HL-60/S4 (cell line): ENCODE results near the gene HSD3B2.

Experiments
- in situ Hi-C: fragments of 300-500 bp; cut with MboI; formaldehyde crosslinking; loops from 2 replicates; pipeline ENCODE4 v1.14.3; 2022; ENCODE audit warnings: low sequenced_read_pairs

HSD3B2 gene

DNA sequence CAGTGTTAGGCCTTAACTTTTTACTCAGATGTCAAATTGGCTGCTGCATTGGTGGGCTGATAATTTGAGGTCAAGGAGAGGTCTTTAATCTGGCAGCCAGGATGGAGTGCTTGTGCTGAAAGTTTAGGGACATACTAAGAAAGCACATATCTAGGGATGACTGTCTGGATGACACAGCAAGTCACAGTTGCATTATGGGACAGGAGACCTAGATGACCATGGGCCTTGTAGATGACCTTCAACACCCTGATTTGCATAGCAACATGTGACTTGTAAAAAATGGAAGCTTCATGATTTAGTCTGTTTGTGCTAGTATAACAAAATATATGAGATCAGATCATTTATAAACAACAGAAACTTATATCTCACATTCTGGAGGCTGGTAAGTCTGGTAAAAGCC, 18.0 kb upstream of the HSD3B2 start:
- in situ Hi-C loops, result no loop called here

DNA sequence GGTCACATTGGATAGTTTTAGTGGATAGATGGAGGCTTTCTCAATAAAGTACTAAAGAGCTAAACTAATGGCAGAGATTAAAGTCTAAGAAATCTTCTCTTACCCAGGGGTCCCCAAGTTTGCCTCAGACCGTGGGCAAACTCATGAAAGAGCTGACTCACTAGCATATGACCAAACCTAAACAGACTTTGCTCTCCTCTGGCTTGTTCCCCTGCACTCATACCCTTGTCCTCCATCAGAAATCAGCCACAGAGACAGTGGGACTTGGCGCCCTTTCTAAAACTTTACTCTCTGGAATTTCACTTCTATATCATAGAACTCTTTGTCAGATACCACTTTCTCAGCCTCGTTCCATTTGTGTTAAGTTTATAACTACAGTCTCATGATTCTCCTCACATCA, 17.0 kb upstream of the HSD3B2 start:
- in situ Hi-C loops, result no loop called here

DNA sequence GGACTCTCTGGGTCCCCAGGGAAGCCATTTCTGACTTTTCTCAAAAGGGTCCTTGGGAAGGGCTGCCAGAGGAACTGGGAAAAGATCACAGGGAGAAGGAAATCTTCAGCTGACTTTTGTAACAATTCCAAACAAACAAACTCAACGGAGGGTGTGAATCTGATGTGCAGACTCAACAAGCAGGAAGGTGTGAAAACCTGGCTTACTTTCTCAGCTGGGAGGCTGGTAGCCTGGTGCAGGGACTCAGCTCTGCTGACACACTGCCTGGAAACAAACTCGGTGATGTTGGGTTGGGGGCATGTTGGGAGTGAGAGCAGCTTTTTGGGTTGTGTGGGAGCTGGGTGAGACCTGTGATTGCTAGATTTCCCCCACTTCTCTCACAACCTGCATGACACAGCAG, 10.2 kb upstream of the HSD3B2 start:
- in situ Hi-C loops, result no loop called here

DNA sequence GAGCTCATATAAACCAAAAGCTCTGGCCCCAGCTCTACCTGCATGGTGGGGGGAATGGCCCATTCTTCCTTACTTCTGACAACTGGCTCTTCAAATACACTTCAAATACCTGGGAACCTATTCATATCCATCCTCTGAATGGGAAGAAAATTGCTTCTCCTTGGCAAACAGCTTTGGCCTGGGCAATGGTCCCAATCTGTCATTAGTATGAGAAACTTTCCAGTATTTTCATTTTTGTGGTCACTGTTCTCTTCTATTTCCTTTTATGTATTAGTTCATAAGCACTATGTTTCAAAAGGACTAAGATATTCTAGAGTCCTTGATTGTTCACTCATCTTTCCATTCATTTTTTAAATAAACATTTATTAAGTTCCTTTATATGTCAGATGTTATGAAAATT, 5.2 kb upstream of the HSD3B2 start:
- in situ Hi-C loops, result no loop called here

DNA sequence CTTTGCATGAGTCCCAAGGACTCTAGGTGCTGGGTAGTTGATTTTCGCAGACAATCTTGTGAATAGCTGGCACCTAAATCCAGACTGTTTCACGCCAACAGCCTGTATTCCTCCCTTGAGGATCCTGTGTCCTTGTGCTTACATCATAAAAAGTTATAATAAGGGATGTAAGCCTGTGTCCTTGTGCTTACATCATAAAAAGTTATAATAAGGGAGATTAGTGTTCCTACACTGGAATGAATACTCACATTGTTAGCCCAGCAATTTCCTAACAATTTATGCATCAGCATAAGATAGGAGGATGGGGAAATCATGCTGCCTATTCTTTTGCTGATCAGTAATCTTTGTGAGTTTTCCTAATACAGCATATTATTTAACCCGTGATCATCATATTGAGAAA, 4.0 kb upstream of the HSD3B2 start:
- in situ Hi-C loops, result no loop called here

DNA sequence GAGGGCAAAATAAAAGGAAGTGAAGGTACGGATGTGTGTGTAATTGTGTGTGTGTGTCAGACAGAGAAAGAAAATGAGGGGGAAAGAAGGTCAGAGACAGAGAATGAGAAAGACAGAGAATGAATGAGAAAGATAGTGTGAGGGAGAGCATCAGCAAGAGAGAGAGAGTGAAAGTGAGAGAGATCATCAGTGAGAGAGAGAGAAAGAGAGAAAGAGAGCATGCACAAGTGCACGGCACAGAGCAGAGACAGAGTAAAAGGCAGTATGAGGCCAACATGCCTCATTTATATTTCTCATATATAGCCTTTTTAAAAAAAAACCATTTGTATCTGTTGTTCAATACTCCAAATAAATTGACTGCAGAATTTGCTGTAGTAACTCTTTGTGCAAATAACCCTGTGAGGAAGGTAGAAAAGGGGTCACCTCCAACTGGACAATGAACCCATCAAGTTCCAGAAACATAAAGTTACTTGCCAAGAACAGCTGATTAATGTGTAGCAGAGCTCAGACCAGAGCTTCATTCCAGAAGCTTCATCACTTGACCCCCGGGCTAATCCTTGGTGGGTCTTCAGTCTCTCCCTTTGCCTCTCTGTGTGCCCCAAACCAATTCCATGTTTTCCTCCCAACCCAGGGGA, 1.2 kb downstream of the HSD3B2 start:
- in situ Hi-C loops, result no loop called here

DNA sequence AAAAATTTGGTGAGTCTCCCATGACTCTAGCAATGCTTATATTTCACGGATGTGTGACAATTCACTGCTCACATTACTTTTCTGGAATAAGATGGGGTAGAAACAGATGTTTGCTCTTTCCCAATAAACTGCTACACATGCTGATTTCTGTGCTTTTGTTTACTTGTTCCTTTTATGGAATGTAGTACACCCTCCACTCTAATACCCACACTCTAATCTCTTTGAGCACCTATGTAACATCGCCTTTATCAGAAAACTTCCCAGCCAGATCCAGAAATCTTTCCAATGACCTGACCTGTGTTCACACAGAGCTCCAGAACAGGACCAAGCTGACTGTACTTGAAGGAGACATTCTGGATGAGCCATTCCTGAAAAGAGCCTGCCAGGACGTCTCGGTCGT, 4.2 kb downstream of the HSD3B2 start:
- in situ Hi-C loops, result no loop called here

DNA sequence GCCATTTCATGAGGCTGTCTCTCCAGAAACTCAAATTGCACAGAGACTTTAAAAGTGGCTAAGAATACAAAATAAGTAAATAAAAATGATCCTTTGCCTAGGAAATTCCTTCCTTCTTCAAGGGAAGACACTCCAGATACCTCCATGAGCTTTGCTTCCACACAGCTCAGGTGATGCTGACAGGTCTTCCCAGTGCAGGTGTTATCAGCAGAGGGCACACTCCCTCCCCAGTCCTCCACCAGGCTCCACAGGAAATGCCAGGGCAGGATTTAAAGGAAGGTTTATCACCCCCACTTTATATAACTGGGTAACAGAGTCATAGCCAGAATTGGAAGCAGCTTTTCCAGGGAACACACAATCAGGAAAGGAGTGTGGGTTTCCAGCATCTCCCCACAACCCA, 5.7 kb downstream of the HSD3B2 start:
- in situ Hi-C loops, result no loop called here

DNA sequence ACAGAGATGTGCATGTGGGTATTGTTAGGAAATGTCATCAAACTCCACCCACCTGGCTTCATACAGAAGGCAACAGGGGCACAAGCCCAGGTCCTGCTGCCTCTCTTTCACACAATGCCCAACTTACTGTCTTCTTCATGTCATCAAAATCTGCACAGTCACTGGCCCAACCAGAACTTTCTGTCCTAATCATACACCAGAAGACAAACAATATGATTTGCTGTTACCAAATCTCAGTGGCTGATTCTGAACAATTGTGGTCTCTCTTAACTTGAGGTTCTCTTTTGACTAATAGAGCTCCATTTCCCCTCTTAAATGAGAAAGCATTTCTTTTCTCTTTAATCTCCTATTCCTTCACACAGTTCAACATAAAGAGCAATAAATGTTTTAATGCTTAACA, 7.7 kb downstream of the HSD3B2 start:
- in situ Hi-C loops, result no loop called here

DNA sequence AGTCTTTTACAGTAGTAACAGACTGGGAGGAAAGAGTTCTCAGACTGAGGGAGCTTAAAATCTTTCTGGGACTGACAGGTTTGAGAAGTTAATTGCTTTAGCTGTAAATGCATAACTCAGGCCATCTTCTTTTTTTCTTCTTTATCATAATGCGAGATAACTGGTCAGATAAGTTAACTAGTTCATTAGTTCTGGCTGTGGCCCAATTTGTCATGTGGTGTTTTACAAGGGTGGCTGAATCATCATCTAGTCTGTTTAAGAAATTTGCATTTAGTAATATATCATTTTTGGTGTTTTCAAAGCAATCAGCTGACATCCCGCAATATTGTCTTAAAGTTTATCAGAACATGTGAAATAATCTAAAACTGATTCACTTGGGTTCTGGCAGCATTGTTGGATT, 14.0 kb downstream of the HSD3B2 start:
- in situ Hi-C loops, result no loop called here

DNA sequence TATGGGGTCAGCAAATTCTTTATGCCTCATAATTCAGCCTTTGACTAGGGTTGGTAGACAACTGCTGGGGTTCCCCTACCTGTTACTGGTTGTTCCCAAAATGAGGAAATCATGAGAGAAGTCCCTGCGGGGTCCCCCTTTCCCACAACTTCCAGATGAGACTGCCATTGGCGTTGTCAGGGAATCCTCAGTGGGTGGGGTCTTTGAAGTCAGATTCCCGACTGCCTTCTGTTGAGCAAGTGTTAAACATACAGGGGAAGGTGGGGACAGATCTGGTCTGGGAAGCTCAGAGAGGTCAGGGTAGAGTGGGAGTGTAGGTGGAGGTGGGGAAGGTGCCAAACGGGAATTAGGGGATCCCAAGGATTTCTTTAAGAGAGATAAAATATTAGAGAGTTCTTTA, 14.7 kb downstream of the HSD3B2 start:
- in situ Hi-C loops, result no loop called here

DNA sequence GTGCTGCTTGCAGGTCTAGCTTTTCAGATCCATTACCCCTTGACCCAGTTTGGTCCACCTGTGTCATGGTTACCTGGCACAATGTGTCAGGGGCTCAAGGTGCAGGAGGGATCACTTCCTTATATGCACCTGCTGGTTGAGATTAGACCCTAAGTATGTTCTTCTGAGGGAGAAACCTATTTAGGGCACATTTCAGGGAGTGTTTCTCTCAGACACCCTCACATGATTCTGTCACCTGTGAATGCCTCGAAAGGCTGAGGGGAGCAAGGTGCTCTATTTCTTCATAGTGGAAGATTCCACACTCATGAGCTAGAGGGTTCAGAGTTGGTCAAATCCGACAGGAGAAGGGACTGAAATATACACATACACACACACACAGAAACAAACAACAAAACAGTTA, 15.5 kb downstream of the HSD3B2 start:
- in situ Hi-C loops, result no loop called here

DNA sequence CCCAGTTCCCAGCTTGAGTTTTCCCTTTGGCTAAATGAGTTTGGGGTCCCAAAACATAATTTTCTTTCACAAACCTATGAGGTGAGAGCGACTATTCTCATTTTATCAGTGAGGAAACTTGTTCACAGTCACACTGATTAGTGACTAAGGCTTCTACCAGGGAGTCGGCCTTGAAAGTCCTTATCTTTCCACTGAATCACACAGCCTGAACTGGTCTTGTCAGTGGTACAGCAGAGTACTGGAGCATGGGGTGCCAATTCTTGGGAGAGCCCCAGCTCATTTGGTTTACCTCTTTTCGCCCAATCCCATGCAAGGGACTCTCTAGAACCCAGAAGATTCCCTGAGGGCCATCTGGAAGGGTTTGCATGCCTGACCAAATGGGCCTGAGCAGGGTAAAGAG, 16.9 kb downstream of the HSD3B2 start:
- in situ Hi-C loops, result no loop called here

DNA sequence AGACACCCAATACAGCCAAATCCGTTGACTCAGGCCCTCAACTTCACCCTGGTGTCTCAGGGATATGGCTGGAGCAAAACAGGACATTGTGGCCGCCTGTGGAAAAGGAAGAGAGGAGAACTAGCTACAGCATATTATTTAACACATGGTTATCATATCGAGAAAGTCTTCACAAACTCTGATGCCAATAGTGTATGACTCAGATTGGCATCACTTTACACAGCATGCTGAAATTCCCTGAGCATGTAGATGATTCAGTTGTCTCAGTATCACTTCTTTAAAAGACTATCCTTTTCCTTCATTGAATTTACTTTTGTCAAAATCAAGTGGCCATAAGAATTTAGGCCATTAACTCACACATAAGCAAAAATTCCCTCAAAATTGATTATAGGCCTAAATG, 20.1 kb downstream of the HSD3B2 start:
- in situ Hi-C loops, result no loop called here

DNA sequence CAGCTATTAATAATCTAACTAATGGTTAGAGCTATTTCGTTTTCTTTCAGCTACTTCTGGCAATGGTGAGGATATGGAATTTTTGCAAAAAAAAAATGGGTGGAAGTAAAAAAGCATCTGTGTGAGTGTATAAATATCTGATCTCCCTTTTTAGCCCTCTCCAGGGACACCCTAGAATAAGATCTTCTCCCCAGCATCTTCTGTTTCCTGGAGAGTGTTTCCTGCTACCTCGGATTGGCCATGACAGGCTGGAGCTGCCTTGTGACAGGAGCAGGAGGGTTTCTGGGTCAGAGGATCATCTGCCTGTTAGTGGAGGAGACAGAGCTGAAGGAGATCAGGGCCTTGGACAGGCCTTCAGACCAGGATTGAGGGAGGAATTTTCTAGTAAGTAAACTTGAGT, 23.8 kb downstream of the HSD3B2 start:
- in situ Hi-C loops, result no loop called here

DNA sequence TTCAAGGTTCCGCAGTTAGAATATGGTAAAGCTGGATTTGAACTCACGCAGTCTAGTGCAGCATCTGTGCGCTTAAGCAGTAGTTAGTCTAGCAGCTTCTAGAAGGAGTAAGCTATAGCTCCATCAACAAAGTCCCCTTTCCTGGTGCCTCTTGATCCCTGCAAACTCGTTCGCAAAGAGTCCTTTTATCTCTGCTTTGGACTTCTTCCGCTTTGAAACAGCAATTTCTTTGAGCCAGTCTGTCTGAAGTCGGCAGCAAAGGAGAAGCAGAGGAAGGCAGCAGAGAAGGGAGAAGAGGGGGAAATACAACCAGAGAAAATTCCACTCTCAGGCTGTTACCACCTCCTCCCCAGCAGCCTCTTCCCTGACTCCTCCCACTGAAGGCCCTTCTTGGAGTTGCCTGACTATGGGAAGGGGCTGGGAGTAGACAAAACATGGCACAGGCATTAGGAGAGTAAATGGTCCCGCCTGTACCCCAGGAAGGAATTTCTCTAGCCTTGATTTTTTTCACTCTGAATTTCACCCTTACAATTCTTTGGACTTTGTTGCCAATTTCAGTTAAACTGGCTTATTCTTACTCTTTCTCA, 25.9 kb downstream of the HSD3B2 start:
- in situ Hi-C loops, result no loop called here

DNA sequence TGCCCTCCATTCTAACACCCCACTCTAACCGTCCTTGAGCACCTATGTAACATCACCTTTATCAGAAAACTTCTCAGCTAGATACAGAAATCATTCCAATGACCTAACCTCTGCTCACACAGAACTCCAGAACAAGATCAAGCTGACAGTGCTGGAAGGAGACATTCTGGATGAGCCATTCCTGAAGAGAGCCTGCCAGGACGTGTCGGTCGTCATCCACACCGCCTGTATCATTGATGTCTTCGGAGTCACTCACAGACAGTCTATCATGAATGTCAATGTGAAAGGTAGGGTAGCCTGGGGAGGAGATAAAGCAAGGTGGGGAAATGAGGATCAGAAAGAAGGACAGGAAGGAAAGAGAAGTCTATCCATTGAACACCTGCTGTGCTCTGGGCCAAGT, 27.8 kb downstream of the HSD3B2 start:
- in situ Hi-C loops, result no loop called here

DNA sequence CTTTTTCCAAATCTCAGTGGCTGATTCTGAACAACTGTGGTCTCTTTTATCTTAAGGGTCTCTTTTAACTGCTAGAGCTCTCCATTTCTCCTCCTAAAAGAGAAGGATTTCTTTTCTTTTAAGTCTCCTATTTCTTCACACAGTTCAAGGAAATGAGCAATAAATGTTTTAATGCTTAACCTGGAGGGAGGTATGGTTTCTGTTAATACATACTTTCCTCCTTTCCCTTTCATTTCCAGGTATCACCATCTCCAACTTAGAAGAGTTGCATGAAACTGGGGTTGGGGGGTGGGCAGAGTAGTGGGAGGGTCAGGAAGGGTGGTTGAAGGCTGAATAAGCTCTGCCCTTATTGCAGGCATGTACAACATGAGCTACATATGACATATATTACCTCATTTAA, 31.4 kb downstream of the HSD3B2 start:
- in situ Hi-C loops, result no loop called here

DNA sequence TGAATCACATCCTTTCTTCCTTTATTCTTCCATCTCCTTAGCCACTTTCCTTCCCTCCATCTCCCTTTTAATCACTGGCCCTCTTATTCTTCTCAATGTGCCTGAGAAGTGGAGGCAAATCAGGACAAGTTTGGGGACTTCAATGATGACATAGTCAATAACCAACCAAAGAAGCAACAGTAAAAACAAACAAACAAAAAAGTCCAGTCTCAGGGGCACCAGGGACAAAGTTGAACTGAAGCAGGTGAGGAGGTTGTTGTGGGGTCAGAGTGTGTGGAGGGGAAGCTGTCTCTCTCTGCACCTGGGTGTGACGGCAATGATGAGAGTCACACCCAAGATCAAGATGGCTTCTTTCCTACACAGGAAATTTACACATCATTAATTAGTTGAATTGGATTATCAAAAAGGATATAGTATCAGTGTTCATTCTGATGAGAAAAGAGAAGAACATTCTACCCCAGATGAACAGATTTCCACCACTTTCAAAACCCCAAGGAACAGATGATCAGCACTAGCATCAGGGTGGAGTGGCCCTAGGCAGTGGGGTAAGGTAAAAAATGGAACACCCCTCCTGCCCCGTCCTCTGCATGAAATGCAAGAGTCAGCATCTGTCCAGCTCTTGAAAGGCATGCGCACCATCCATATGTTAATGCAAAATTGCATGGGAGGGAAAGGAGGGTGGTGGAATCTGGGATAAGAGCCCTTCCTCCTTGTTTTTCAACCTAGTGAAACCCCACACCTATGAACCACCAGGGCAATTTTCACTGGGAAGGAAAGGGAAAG, 32.6 kb downstream of the HSD3B2 start:
- in situ Hi-C loops, result no loop called here

DNA sequence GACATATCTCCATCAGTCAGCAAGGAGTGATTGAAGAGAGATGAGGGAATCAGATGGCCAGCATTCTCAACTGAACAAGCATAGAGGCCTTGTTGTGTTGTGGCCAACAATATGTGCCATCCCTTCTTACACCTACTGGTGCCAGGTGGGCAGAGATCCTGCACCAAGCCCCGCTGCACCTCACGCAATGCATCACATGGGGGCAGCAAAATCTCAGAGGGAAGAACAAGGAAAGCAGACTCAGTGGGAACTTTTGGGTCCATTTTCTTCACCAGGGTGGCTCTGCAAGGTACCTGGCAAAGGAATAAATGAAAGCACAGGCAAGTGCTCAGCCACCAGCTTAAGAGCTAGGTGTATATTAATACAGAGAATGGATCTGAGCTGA, 33.2 kb downstream of the HSD3B2 start:
- in situ Hi-C loops, result no loop called here

DNA sequence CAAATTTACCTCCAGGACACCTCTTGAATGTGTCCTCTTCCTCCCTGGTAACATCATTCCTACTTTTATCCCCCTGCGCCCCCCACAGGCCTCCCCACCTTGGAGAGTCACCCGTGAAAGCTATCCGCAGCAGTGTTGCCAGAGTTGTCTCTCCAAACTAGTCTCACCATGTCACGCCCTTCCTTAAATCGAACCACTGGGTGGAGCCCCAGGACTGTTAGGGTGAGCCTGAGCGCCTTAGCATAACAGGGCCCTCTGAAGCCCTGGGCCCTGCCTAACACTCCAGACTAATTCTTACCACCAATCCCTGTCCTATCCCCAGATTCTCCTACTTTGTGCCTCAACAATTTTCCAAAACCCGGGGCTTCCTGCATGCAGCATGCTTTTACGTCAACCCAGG, 35.0 kb downstream of the HSD3B2 start:
- in situ Hi-C loops, result no loop called here

DNA sequence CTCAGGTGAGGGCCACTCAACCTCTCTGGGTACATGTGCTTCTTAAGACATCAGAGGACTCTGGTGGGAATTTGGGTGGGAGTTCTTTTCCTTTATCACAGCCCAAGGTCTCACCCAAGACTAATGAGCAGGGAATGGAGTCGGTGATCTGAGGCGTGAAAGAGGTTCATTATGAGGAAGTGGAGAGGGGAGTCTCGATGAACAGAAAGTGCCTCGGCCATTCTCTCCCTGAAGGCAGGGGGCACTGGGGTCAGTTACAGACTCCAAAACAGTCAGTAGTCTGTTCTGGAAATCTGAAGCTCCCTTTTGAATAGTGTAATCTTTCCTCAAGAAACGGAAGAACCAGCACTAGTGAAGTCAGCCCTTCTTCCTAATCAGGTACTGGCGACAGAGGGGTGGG, 36.2 kb downstream of the HSD3B2 start:
- in situ Hi-C loops, result no loop called here

DNA sequence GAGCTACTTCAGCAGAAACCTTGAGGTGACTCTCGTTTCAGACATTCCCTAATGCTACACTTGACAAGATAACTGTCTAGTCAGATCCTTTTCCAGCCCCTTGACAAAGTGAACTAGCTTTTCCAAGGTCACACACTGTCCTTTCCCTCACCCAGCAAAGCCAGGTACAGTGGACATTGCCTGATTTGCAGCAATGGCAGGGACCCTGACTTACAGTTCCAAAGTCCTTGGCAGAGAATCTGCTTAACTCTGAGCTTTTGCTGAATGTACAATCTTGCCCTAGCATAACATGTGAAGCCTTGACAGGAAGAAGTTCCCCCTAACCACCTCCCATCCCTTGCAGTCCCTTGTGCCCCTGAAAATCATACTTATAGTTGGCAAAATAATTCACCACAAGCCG, 37.1 kb downstream of the HSD3B2 start:
- in situ Hi-C loops, result no loop called here
